Daoy (cell line): ENCODE measurements around the gene USF3. TPM values are rescaled to one million over a fixed set of nuclear protein-coding genes. Genes with fewer than 3 reads are reported as not detected.
A peak's percentile ranks its signal among the peaks of the same experiment; 100 is the strongest.

Experiments
- DNase-seq: peaks from one replicate; pipeline ENCODE4 v3.0.0-alpha.2; 2015; ENCODE audit warnings: low read depth
- total RNA-seq: library from RNA; depleted of rRNA; stranded (reverse); fragments of >200 nt; shearing (Covaris generic); gene quantifications from 2 replicates; pipeline ENCODE4 v1.2.3, GENCODE V29; 2014

The USF3 gene
- total RNA-seq, 1 experiment from 2014 or later, result 7.7 TPM

DNA sequence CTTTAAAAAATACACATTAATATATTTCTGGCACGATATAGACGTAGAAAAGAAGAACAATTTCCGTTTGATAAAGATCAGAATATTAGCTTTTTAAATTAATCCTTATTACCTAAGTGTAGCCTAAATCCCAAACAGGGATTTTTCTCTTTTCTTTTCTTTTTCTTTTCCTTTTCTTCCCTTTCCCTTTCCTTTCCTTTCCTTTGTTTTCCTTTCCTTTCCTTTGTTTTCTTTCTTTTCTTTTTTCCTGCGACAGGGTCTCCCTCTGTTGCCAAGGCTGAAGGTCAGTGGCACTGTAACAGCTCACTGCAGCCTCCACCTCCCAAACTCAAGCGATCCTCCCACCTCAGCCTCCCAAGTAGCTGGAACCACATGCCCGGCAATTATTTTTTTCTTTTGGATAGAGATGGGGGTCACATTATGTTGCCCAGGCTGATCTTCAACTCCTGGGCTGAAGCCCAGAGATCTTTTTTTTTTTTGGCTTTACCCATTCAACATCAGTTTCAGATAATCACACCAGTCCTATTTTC lies 1.8 kb upstream of the USF3 start:
- DNase-seq, result no peak

DNA sequence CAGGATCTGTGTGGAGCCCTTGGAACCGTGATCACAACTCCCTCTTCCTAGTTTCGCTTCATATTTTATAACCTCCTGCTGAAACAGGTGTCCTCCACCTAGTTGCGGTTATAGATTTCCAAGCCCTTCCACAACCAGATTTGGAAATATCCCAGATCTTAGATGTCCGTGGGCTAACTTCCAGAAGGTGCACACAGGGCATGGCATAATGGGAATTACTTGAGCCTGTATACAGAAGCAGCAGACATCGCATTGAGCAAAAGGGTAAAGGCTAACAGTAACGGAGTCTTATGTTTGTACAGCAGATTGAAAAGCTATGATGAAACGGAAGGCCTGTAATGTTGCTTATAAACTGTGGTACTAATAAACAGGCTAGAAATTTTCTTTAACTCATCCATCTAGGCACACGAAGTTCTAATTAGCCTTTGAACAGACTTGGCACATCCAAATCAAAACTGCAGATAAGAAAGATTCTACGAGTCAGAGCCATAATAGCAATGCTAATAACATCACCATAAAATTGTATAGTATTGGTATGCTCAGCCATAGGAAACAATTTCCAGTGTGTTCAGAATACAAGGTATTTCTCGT lies 1.2 kb upstream of the USF3 start:
- DNase-seq, result no peak

DNA sequence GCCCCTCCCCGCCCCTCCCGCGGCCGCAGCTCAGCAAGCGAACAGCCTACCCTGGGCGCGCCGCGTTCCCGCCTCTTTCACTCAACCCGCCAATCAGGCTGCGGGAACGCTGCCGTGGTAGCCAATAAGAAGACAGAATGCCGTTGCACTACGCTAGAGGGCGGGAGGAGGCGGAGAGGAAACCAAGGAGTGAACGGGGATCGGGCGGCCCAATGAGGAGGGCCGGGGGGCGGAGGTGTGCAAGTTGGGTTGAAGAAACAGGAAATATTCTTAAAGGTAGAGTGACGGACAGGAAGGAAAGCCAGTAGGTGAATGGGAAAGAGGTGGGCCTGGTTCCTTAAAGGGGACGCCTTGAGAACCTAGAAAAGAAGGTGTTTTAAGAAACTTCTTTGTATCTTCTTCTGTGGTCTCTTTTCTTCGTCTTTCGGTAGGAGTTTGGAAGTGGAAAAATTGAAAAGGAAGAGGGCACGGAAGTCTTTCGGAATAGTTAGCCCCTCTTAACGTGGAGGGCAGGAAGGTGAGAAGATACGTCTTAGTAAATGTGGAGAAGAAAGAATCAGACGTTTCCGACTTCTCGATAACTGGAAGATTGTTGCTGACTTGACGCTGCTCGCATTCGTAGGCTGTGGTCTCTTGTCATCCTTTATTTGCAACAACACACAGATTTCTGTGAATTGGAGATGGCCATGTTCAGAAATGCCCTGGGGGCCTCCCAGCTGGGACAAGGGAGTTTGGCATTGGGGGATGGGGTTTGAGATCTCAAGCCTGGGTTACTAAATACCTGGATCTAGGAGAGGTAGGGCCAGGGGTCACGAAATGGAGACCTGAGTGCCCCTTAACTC lies 437 bp upstream of the USF3 start:
- DNase-seq, result peak; percentile 100

DNA sequence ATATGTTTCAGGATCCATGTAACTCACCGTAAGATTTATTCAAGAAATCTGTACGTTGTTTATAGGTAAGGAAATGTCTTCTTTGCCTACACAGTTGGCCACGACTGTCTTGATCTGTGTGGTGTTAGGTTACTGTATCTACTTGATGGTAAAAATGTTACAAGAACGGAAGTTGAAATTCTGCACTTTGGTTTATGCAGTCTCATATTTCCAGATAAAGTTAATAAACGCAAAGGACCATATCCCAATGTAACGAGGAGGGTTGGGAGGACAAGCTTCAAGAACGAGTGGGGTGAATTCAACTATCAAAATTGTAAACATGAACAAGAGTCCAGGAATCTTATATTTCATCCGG lies 1.0 kb downstream of the USF3 start:
- no peak for DNase-seq

DNA sequence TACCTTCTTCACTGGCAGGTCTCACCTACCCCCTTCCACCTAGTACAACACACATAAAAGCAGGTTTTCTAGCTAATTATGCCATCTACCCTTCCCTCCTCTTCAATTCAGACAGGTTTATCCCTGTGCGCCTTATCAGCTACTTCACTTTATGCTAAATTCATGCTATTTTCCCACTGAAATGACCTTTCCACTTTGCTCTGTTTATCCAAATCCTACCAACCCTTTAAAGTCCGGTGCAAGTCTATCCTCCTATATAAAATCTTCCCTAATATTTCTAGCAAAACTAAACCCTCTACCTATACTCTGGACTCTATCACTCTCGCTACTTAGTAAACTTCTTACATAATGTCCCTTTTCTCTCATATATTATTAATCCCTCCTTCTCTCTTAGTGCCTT lies 6.0 kb downstream of the USF3 start:
- DNase-seq, result no peak

DNA sequence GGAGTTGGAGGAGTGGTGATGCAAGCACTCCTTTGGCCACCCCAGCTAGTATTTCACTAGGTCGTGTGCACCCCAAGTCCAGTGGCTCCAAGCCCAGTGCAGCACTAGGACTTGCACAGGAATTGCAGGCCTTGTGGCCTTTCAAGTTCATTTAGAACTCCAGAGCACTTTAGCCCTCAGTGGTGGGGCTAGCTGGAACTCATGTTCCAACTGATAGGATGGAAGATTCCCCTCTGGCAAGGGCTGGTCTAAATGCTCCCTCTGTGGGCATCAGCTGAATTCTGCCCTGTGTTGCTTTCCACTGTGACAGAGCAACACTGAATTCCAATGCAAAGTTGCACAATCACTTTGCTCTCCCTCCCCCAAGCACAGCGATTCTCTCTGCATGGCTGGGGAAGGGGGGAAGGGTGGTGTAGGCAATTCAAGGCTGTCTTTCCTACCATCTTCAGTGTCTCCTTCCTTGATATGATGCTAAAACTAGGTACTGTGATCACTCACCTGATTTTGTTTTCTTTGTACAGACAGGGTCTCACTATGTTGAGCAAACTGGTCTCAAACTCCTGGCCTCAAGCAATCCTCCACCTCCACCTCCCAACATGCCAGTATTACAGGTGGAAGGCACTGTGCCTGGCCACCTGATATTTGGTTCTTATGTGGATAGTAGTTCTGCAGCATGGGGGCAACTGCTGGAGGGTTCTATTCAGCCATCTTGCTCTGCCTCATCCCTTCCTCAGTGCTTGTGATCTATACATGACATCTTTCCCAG lies 10.3 kb downstream of the USF3 start:
- DNase-seq, result no peak

DNA sequence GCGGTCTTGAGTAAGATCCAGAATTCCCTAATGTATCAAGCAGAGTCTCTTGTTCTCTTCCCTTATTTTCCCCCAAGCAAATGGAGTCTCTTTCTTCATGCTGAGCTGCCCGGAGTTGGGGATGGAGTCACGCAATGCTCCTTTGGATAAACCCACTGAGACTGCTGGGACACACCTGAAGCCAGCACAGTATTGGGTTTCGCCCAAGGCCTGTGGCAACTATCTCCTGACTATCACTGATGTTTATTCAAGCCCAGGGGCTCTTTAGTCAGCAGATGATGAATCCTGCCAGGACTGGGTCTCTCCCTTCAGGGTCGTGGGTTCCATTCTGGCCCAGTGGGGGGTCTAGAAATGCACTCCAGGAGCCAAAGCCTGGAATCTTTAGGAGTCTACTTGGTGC lies 11.3 kb downstream of the USF3 start:
- no peak for DNase-seq

DNA sequence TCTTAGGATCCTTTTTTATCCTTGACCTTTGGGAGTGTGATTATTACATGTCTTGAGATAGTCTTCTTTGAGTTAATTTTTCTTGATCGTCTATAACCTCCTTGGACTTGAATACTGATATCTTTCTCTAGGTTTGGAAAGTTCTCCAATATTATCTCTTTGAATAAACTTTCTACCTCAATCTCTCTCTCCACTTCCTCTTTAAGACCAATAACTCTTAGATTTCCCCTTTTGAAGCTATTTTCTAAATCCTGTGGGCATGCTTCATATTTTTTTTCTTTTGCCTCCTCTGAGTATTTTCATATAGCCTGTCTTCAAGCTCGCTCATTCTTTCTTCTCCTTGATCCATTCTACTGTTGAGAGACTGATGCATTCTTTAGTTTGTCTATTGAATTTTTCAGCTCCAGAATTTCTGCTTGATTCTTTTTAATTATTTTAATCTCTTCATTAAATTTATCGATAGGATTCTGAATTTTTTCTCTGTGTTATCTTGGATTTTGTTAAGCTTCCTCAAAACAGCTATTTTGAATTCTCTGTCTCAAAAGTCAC lies 12.1 kb downstream of the USF3 start:
- no peak for DNase-seq

DNA sequence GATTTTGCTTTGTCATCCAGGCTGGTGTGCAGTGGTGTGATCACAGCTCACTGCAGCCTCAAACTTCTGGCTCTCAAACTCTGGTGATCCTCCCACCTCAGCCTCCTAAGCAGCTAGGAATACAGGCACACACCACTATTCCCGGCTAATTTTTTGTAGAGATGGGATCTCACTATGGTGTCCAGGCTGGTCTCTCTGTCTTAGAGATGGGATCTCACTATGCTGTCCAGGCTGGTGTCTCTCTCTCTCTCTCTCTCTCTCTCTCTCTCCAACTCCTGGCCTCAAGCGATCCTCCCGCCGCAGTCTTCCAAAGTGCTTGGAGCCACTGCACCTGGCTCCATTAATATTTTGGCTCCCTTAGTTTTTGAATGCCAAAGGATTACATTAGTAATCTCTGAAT lies 17.7 kb downstream of the USF3 start:
- DNase-seq, result no peak

DNA sequence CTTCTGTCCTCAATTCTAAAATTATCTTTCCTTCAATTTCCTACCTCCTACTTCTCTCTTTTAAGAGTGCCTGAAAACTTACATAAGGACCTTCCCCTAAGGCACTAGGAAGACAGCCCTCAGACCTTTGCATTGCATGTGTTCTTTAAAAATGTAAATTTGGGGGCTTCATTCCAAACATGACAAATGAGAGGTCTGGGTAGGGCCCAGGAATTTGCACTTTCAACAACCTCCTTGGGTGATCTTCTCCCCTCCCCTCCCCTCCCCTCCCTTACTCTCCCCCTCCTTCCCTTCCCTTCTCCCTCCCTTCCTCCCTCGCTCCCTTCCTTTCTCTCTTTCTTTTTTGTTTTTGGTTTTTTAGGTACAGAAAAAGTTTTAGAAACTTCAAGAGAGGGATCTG lies 18.7 kb downstream of the USF3 start:
- DNase-seq, result no peak

DNA sequence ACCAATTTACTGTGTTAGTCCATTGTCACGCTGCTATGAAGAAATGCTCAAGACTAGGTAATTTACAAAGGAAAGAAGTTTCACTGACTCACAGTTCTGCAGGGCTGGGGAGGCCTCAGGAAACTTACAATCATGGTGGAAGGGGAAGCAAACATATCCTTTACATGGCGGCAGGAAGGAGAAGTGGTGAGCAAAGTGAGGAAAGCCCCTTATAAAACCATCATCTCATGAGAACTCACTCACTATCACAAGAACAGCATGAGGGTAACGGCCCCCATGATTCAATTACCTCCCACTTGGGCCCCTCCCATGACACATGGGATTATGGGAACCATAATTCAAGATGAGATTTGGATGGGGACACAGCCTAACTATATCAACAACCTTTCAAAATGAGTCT lies 20.2 kb downstream of the USF3 start:
- DNase-seq, result no peak

DNA sequence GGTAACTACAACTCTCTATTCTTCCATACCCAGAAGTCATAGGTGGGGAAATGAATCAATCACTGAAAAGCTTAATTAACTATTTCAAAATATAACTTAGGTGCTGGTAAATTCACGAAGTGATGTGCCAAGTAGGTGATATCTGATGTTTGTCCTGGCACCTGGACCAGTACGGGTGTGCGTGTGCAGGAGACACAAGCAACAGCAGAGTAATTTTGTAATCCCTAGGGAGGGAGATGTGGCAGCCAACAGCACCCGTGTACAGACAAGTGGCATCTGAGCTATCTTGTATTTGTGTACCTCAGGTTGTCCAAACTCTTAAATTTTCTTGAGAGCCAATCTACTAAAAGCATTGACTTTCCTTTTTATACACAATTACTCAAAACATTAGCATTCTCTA lies 22.8 kb downstream of the USF3 start:
- DNase-seq, result no peak

DNA sequence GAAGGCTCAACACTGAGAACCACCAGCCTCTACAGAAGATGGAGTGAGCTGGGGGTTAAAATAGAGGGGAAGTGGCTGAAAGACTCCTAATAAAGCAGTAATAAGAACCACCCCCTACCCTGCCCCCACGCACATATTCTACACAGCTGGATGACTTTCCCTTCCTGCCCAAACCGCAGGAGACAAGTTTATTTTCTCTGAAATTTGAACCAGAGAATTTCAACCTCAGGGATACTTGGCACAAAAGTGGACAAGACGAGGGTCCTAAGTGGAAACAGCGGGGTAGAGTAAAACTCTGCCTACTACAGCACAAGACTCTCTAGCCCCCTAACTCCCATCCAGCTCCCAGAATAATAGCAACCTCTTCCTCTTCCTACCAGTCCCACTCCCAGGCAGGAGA lies 28.4 kb downstream of the USF3 start:
- peak; percentile 62 for DNase-seq

DNA sequence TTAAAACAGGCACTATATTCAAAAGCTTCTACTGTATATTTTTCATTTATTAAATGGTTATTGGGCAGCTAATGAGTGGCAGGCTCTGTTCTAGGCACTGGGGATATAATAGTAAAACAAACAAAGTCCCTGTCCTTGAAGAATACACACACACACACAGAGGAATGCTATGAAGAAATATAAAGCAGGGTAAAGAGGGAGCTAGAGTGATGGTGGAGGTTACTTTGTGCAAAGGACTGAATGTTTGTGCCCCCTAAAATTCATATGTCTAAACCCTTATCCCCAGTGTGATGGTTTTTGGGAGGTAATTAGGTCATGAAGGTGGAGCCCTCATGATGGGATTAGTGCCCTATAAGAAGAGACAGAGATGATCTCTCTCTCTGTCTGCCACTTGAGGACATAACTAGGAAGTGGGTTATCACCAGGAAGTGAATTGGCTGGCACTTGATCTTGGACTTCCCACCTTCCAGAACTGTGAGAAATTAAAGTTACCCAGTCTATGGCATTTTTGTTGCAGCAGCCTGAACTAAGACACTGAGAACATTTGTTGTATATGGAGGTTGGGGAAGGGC lies 31.8 kb downstream of the USF3 start:
- DNase-seq, result no peak

DNA sequence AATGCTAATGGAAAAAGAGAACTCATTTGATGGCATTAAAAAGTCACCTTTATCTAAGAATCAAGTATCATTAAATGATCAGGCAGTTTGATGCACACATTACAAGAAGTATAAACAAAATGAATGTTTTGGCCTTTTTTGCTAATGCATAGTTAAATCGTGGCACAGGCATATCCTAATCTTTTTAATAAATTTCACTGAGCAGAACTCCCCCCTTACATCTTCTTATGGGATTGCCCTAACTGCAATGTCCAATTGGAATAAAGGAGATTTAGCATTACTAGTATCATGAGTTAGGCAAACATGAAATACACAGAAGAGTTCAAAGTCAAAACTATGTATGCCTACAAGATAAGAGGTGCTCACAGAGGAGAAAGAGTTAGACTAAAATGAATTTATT lies 32.7 kb downstream of the USF3 start:
- no peak for DNase-seq

DNA sequence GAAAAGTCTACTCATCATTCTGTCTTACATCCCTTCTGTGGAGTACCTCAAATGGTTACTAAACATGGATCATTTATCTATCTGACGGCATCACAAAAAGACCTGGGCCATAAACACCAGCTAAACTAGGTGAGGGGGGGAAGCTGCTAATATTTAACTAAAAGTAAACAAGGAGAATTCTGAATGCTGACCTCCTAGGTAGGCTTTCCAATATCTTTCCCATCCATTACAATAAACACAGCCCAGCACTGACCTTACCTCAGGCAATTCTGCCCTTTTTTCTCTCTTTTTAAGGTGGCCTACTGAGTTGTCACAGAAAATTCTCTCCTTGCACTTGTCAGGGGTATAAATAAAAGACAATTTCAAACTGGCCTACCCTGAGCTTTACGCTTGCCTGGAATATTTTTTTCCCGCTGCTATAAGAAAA lies 33.1 kb downstream of the USF3 start:
- DNase-seq, result no peak

DNA sequence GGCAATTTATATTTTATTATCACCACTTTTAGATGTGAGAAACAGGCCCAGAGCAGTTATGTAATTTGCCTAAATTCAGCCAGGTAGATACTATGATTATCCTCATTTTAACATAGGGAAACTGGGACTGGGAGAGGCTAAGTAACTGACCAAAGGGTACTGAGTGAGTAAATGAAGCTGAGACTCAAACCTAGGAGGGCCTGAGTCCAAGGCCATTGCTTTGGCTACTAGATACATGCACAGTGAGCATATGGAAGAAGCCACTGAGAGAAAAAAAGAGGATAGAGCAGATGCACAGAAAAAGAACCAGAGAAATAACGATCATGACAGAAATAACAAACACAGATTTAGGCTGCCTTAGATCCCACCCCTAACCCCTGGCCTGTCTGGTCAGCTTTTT lies 33.6 kb downstream of the USF3 start:
- no peak for DNase-seq

DNA sequence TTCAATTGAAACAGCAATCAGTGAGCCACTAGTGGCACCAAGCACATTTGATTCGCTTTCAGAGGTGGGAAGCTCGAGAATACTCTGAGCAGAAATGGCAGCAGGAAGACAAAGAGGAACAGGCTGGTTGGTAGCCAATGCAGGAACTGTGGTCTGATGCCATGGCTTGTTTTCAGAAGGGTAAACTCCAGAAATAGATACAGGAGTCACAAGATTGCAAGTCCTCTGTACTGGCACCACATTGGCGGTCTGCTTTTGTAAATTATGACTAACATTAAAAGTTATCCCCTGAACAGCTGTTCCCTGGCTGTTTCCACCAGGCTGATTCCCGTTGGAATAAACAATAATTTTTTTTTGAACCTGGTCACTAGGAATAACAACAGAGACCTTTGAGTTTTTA lies 35.5 kb downstream of the USF3 start:
- no peak for DNase-seq

DNA sequence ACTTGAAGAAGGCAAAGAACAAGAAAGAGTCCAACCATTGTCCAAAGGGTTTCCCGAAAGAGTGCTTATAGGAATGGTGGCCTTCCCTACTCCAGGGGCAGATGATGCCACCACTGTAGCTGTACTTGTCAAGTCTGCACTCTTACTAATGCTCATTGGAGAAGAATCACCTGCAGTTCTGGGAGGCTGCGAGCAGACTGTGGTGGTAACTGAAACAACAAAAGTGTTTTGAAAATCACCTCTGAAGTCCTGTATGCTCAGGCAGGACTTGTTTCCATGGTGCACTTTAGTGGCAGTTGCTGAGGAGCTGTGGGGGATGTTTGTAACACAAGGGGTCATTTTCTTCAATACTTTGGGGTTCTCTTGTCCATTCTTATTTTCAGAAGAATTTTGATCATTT lies 36.0 kb downstream of the USF3 start:
- no peak for DNase-seq

DNA sequence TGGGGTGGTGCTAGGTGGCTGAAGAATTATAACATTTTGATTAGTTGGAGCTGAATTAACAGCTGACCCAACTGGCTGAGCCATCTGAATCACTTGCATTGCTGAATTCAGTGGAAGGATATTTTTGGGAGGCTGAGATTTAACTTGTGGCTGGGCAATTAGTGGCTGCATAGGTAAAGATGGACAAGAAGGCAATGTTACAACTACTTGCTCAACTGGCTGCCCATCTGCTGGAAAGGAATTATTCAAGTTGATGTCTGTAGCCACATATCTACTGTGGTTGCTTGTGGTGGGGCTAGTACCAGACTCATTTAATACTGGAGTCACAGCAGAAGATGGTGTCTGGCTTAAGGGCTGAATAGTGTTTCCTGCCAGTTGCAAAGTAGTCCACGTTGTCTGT lies 36.4 kb downstream of the USF3 start:
- no peak for DNase-seq

DNA sequence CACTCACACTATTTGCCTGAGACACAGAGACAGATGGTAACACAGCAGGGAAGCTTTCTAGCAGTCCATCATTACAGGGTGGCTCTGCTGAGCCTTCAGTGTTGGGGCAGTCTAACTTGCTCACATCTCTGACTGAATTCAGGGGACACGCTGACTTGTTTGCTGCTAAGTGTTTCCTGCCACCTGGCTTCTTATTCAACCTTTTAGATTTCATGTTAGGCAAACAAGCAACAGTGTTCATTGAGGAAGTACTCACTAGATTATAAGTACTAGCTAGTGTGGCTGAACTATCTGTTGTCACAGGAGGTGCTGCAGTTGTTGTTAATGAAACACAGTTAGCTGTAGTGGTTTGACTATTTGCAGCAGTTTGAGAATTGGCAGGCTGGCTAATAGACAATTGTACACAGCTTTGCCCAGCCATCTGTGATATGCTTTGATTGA lies 37.3 kb downstream of the USF3 start:
- DNase-seq, result no peak

DNA sequence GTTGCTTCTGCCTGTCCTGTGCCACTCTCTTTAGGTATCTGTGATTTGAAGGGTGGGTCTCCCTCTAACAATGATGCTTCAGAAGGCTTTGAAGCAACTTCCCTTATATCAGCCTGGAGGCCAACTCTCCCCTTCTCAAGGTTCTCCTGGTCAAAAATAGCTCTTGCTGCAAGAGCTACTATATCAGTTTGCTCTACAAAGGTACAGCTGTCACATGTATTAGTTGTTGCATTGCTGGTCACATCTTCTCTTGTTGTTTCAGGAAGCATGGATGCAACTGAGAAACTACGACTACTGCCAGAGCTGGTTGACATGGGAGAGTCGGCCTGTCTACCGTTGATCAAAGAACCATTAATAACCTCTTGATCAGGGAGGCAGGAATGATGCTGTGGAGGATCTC lies 38.3 kb downstream of the USF3 start:
- no peak for DNase-seq
